Common myeloid progenitor, CD34-positive (primary cell): ENCODE measurements around the gene MAP3K9.

Source experiments
- CTCF ChIA-PET: fragments of 350-600 bp; sonication (Branson Sonifier 250); formaldehyde crosslinking; loops from one replicate; lab custom pipeline; 2021; ENCODE audit warnings: antibody characterized with exemption; lab: Charles Lee
- POLR2A ChIA-PET: fragments of 350-600 bp; sonication (Branson Sonifier 250); formaldehyde crosslinking; loops from one replicate; lab custom pipeline; 2021; ENCODE audit warnings: antibody characterized with exemption; lab: Charles Lee
- DNase-seq, 3 donors: peaks; one replicate each; pipeline versions ENCODE4 v3.0.0 to v3.0.0-alpha.2; 2013
- H3K27ac ChIP-seq, 2 experiments: 1 replicate in 1 of 2; 2 replicates in 1 of 2; pipeline ENCODE4 v1.7.0; 2013; ENCODE audit warnings: inconsistent platforms in 2 of 2, low read length in 2 of 2, mild to moderate bottlenecking in 2 of 2, low read depth in 1 of 2, moderate library complexity in 1 of 2; ENCODE audit not compliant: severe bottlenecking in 2 of 2, insufficient read depth in 1 of 2, poor library complexity in 1 of 2
- H3K27me3 ChIP-seq, 5 experiments: replicated peaks in 2 of 5; 1 replicate in 3 of 5; 2 replicates in 2 of 5; pipeline versions ENCODE4 v1.6.1 to v1.7.0; 2013; ENCODE audit warnings: low read length in 4 of 5, mild to moderate bottlenecking in 2 of 5, moderate library complexity in 2 of 5, inconsistent platforms in 1 of 5; ENCODE audit not compliant: insufficient read depth in 5 of 5, control insufficient read depth in 4 of 5
- H3K36me3 ChIP-seq, 4 experiments: 1 replicate in 2 of 4; 2 replicates in 2 of 4; pipeline versions ENCODE4 v1.6.1 to v1.7.0; 2013; ENCODE audit warnings: low read length in 3 of 4, control low read depth in 1 of 4, mild to moderate bottlenecking in 1 of 4; ENCODE audit not compliant: control insufficient read depth in 4 of 4, insufficient read depth in 4 of 4
- H3K4me1 ChIP-seq, 4 experiments: 1 replicate in 3 of 4; 2 replicates in 1 of 4; pipeline versions ENCODE4 v1.6.1 to v1.7.1; 2013; ENCODE audit warnings: low read length in 3 of 4, mild to moderate bottlenecking in 3 of 4, control low read depth in 1 of 4, inconsistent platforms in 1 of 4, moderate library complexity in 1 of 4; ENCODE audit not compliant: control insufficient read depth in 4 of 4, insufficient read depth in 4 of 4; ENCODE audit errors: control extremely low read depth in 1 of 4
- H3K4me3 ChIP-seq, 7 experiments: 1 replicate in 4 of 7; 2 replicates in 3 of 7; pipeline versions ENCODE4 v1.5.1 to v1.7.0; 2013; ENCODE audit warnings: mild to moderate bottlenecking in 7 of 7, low read length in 6 of 7, moderate library complexity in 6 of 7, inconsistent platforms in 2 of 7, low read depth in 2 of 7, control low read depth in 1 of 7; ENCODE audit not compliant: insufficient read depth in 4 of 7, control insufficient read depth in 1 of 7; ENCODE audit errors: extremely low read depth in 1 of 7
- H3K9me3 ChIP-seq, 5 experiments: 1 replicate in 4 of 5; 2 replicates in 1 of 5; pipeline versions ENCODE4 v1.6.1 to v1.7.1; 2013; ENCODE audit warnings: low read length in 4 of 5, mild to moderate bottlenecking in 2 of 5, inconsistent platforms in 1 of 5, low read depth in 1 of 5, moderate library complexity in 1 of 5; ENCODE audit not compliant: control insufficient read depth in 4 of 5, insufficient read depth in 2 of 5; ENCODE audit errors: control extremely low read depth in 1 of 5
- WGBS: methylation state at CpG from one replicate; pipeline ENCODE4 v1.1.5; 2013; ENCODE audit not compliant: insufficient coverage; 5-methylcytosine and 5-hydroxymethylcytosine counted together

Gene MAP3K9

GRCh38 chr14:70731447-70732239, 77.7 kb downstream of the MAP3K9 start:
- WGBS = 95% methylated on average over 6 of the region's 7 CpGs

GRCh38 chr14:70730393-70730792, 78.9 kb downstream of the MAP3K9 start:
- DNase-seq = no peak
- CTCF ChIA-PET = no interaction called here
- WGBS = 96% methylated on average over 16 of the region's 17 CpGs
- H3K4me3 ChIP-seq = no peak overlapping the region
- H3K27me3 ChIP-seq = no peaks in the 10 kb centered on the region
- H3K9me3 ChIP-seq = no peaks in the 10 kb centered on the region
- H3K36me3 ChIP-seq = peaks cover 0 to 6% (median 3%) of the 10 kb centered on the region in 4 experiments
- H3K27ac ChIP-seq = no peak overlapping the region
- POLR2A ChIA-PET = no interaction called here
- no peaks in the 10 kb centered on the region for H3K4me1 ChIP-seq

More at GRCh38 chr14:70731447-70732239, 77.7 kb downstream of the MAP3K9 start:
- Histone ChIP-seq H3K9me3 (no peaks in the 10 kb centered on the region), H3K36me3 (peaks cover 0 to 6% (median 3%) of the 10 kb centered on the region in 4 experiments), H3K4me1 (no peaks in the 10 kb centered on the region), H3K27me3 (no peaks in the 10 kb centered on the region), H3K4me3 (no peak overlapping the region), H3K27ac (no peak overlapping the region)
- DNase-seq = no peak
- POLR2A ChIA-PET = no interaction called here
- CTCF ChIA-PET = no interaction called here

- H3K36me3 ChIP-seq = peaks cover 0 to 3% (median 0%) of the 10 kb centered on the region in 4 experiments
- DNase-seq = no peak
- WGBS = 94% methylated on average over 5 of the region's 6 CpGs
- no peaks in the 10 kb centered on the region for H3K9me3 ChIP-seq
- no peaks in the 10 kb centered on the region for H3K4me1 ChIP-seq
- ChIA-PET CTCF (no interaction called here), POLR2A (no interaction called here)
- H3K27me3 ChIP-seq = no peaks in the 10 kb centered on the region
- H3K4me3 ChIP-seq = no peak overlapping the region
- no peak overlapping the region for H3K27ac ChIP-seq
These were observed 82.5 kb downstream of the MAP3K9 start for GRCh38 chr14:70726651-70727375.

- Histone ChIP-seq H3K36me3 (no peaks in the 10 kb centered on the region), H3K27me3 (no peaks in the 10 kb centered on the region), H3K27ac (no peak overlapping the region), H3K9me3 (no peaks in the 10 kb centered on the region), H3K4me1 (no peaks in the 10 kb centered on the region), H3K4me3 (no peak overlapping the region)
- ChIA-PET CTCF (no interaction called here), POLR2A (no interaction called here)
- WGBS = 98% methylated on average over 6 of the region's 6 CpGs
- DNase-seq = no peak
These were observed 84.4 kb downstream of the MAP3K9 start for GRCh38 chr14:70724944-70725343.

- Histone ChIP-seq H3K27ac (no peak overlapping the region), H3K36me3 (no peaks in the 10 kb centered on the region), H3K4me1 (no peaks in the 10 kb centered on the region), H3K4me3 (no peak overlapping the region), H3K9me3 (no peaks in the 10 kb centered on the region), H3K27me3 (no peaks in the 10 kb centered on the region)
- POLR2A ChIA-PET = interaction anchor here (0.6 kb wide), 1 partner anchor 851 kb away, joined by 3 read pairs; no protein-coding TSS in a partner anchor
- WGBS = 100% methylated on average over 1 of the region's 3 CpGs
- CTCF ChIA-PET = no interaction called here
- no peak for DNase-seq
These were observed 85.2 kb downstream of the MAP3K9 start for GRCh38 chr14:70724110-70724509.

- H3K4me1 ChIP-seq = no peaks in the 10 kb centered on the region
- no peaks in the 10 kb centered on the region for H3K9me3 ChIP-seq
- ChIA-PET CTCF (interaction anchor here (0.8 kb wide), 1 partner anchor 94 kb away, joined by 3 read pairs; no protein-coding TSS in a partner anchor), POLR2A (no interaction called here)
- no peaks in the 10 kb centered on the region for H3K36me3 ChIP-seq
- H3K27ac ChIP-seq = no peak overlapping the region
- WGBS = 100% methylated on average over 5 of the region's 5 CpGs
- H3K27me3 ChIP-seq = peaks cover 0 to 2% (median 0%) of the 10 kb centered on the region in 5 experiments
- H3K4me3 ChIP-seq = no peak overlapping the region
- no peak for DNase-seq
These were observed 86.0 kb downstream of the MAP3K9 start for GRCh38 chr14:70723276-70723675.

GRCh38 chr14:70722418-70722817, 86.9 kb downstream of the MAP3K9 start:
- no peaks in the 10 kb centered on the region for H3K9me3 ChIP-seq
- ChIA-PET POLR2A (no interaction called here), CTCF (interaction anchor here (1.6 kb wide), 1 partner anchor 8 kb away, joined by 6 read pairs; no protein-coding TSS in a partner anchor)
- H3K4me3 ChIP-seq = no peak overlapping the region
- no peaks in the 10 kb centered on the region for H3K36me3 ChIP-seq
- no peak overlapping the region for H3K27ac ChIP-seq
- 100% methylated on average over 2 of the region's 3 CpGs for WGBS
- no peaks in the 10 kb centered on the region for H3K4me1 ChIP-seq
- no peak for DNase-seq
- peaks cover 0 to 3% (median 0%) of the 10 kb centered on the region in 5 experiments for H3K27me3 ChIP-seq
